GM12865 (cell line): Measurements from ENCODE around the gene SLC50A1.
"Not testable (repeated sequence)": the region's sequence is repeated elsewhere in the genome, so short reads cannot be mapped to it uniquely, and the experiment has no call there.

Experiments used
- DNase-seq: peaks from one replicate; pipeline ENCODE4 v3.0.0; 2010; ENCODE audit warnings: low read depth
- H3K4me3 ChIP-seq: 2 replicates; pipeline ENCODE4 v1.5.1; 2011; ENCODE audit warnings: mild to moderate bottlenecking, low read depth, low read length, control low read depth
- CTCF ChIP-seq: IDR thresholded peaks from 2 replicates; pipeline ENCODE4 v1.5.1; 2011; ENCODE audit warnings: low read length, control low read depth, low read depth, inconsistent platforms; ENCODE audit not compliant: insufficient read depth; ENCODE audit errors: missing control alignments

Gene SLC50A1

GRCh38 chr1:155107309-155108264, 28.1 kb upstream of the SLC50A1 start:
- H3K4me3 ChIP-seq: no peak overlapping the region
- DNase-seq: no peak
- TF ChIP-seq CTCF: no peak

DNA sequence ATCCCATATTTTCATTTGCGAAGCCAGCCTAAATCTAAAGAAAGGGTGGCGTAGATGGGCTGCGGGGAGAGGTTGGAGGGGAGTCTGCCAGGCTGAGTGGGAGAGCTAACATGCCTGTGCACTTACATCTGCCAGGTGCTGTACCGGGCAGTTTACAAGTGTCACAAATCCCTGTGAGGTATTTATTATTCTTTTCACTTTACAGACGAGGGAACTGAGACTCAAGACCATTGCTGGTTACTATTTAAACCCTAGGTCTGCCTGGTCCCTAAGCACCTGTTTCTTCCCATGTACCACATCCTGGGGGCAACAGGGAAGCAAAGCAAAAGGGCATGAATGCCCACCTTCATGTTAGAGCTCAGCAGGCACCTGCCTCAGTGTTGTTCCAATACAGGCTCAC, 27.4 kb upstream of the SLC50A1 start:
- no peak for TF ChIP-seq CTCF
- H3K4me3 ChIP-seq: no peak overlapping the region
- no peak for DNase-seq

- no peak for DNase-seq
- no peak for TF ChIP-seq CTCF
- no peak overlapping the region for H3K4me3 ChIP-seq
These were observed 25.3 kb upstream of the SLC50A1 start for GRCh38 chr1:155110381-155110780.

GRCh38 chr1:155110826-155111225, 24.8 kb upstream of the SLC50A1 start:
- TF ChIP-seq CTCF: no peak
- no peak for DNase-seq
- no peak overlapping the region for H3K4me3 ChIP-seq

- no peak overlapping the region for H3K4me3 ChIP-seq
- peak; percentile 33 for DNase-seq
- TF ChIP-seq CTCF: no peak
These were observed 22.1 kb upstream of the SLC50A1 start for GRCh38 chr1:155113450-155113980.

GRCh38 chr1:155116113-155116764, 19.4 kb upstream of the SLC50A1 start:
- no peak for TF ChIP-seq CTCF
- DNase-seq: no peak
- H3K4me3 ChIP-seq: no peak overlapping the region

DNA sequence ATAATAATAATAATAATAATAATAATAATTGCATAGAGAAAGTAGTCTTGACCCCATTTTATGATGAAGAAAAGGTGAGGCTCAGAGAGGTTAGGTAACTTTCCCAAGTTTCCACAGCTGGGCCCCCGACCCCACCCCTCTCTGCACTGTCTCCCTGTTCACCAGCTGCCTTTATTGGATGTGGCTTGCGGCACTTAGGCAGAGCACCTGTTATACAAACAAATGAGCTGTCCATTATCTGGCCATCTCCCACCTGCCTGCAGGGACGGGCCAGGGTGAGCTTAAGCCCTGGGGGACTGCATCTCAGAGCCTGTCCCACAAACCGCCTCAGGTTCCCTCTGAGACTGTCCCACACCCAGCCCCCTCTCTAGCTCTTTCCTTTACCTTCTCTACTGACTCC, 18.0 kb upstream of the SLC50A1 start:
- no peak for TF ChIP-seq CTCF
- DNase-seq: no peak
- H3K4me3 ChIP-seq: no peak overlapping the region

DNA sequence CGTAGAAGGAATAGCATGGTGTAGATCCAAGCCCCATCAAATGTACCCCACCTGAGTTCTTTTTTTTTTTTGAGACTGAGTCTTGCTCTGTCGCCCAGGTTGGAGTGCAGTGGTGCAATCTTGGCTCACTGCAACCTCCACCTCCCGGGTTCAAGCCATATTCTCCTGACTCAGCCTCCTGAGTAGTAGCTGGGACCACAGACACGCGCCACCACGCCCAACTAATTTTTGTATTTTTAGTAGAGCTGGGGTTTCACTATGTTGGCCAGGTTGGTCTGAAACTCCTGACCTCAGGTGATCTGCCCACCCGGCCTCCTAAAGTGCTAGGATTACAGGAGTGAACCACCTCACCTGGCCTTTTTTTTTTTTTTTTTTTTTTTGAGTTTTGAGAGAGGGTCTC, 17.6 kb upstream of the SLC50A1 start:
- DNase-seq, H3K4me3 ChIP-seq: not testable (repeated sequence)
